CD4-positive, alpha-beta T cell treated with Interleukin-6 for 4 hours (primary cell): ENCODE measurements around the gene MSANTD4.
"Not testable (repeated sequence)": the region's sequence is repeated elsewhere in the genome, so short reads cannot be mapped to it uniquely, and the experiment has no call there.

Source experiments
- DNase-seq: peaks from one replicate; pipeline ENCODE4 v3.0.0-alpha.2; 2020; ENCODE audit warnings: mixed read lengths

Gene MSANTD4

DNA sequence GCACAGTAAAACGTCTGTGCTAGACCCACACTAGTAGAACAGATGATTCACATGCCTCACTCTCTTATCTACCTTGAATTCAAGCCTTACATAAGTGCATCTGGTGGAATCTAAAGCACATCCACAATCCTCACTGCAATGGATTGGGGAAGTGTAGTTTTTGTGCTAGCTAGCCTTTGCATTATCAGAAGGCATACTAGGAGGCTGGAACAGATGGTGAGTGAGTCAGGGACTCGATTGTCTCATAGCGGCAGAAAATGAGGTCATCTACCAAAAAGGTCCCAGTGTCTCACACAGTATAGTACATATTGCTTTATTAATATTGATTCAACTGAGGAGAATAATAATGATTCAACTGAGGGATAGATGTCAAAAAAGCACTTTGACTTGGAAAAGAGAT lies 9.3 kb downstream of the MSANTD4 start:
- no peak for DNase-seq

DNA sequence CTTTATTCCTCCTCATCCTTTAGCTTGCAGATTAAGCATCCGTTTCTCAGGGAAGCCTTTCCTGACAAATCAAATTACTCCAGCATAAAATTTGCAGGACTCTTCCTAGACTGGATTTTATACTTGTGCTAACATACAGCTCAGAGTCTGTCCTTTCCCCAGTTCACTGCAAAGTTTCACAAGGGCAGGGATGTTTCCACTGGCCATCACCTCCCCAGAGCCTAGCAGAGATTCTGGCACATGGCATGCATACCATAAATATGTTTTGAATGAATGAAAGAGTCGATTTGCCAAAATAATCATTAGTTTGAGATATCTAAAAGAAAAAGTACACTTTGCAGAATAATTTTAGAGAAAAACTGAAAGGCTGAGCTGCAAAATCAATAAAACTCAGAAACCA lies 10.6 kb downstream of the MSANTD4 start:
- DNase-seq, result no peak

DNA sequence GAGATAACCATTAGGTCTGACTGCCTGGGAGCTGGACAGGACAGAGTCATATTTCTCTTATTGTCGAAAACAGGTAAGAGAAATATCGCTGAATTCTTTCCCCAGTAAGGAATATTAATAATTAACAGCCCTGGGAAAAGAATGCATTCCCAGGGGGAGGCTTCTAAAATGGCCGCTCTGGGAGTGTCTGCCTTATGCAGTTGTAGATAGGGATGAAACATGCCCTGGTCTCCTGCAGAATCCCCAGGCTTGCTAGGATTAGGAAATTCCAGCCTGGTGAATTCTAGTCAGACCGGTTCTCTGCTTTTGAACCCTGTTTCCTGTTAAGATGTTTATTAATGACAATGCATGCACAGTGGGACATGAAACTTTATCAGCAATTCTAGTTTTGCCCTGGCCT lies 18.9 kb downstream of the MSANTD4 start:
- not testable (repeated sequence) for DNase-seq

DNA sequence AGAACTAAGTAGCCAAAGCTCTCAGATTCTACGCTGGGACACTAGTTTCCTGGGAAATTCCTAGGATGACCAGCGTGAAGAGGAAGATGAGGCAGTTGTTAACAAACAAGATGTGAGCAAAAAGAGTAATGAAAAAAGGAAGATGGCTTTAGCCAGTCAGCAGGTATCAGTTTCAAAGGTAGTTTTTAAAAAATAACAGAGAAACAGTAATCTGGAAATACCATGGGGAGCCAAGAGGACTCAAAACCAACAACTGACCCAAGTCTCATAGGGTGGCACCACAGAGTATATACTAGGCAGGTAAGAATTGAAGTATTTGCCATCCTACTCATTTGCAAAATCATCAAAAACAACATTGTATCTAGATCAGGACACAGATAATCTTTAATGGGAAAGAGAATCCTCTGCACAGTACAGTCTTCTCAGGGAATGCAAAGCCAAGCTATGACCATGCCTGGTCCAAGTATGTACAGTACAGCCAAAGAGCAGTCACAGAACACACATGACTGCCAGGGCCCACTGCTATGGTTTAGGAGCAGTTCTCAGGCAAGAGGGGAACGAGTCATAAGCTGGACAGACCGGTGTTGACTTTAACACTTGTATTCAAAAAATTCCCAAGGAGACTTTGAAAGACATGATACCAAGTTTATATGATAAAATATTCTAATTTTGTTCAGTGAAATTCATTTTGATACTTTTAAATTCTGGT lies 20.6 kb downstream of the MSANTD4 start:
- DNase-seq, result no peak

DNA sequence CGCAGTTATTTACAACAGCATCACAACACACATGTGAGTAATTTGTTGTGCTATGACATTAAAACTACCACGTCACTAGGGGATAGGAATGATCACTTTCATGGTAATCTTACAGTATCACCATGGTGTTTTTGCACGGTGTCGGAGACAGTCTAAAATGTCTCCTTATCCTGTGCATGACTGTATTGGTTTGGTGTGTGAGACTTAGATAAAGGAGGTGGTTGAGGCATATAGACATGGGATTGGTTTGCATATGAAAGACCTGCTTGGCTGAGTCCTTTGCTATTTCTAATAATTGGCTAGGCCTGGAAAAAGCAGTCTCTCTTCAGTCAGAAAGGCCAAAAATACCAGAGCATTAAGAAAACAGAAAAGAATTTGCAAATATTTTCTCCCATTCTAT lies 30.2 kb downstream of the MSANTD4 start:
- no peak for DNase-seq

DNA sequence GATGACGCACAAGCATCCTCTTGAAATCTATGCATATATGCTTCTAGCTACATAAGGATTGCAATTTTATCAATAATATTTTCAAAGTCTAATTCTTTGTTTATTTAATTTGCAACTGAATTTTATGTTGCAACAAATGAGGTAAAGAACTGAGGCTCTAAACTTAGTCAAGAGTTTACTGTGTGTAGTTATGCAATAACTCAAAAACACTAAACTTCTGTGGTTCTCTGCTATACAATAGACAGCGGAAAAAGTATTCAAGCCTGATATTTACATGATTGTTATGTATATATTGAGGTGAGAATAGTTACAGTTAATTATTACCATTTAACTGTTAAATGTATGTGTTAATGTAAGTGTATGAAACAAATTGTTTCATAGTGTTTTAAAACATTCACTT lies 32.9 kb downstream of the MSANTD4 start:
- no peak for DNase-seq

DNA sequence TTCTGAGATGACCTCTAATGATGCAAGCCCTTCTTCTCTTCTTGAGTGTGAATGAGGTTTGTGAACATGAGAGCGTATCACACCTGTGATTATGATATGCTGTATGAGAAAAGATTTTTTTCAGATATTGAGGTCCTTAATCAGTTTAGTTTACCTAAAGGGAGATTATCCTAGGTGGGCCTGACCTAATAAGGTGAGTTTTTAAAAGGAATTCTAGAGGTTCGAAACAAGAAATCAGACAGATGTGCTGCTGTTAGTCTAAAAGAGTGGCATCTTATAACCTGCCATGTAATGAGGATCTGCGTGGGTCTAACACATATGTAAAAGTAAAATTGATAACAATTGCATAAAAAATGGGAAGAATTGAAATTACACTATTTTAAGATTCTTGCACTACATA lies 33.8 kb downstream of the MSANTD4 start:
- DNase-seq, result no peak

DNA sequence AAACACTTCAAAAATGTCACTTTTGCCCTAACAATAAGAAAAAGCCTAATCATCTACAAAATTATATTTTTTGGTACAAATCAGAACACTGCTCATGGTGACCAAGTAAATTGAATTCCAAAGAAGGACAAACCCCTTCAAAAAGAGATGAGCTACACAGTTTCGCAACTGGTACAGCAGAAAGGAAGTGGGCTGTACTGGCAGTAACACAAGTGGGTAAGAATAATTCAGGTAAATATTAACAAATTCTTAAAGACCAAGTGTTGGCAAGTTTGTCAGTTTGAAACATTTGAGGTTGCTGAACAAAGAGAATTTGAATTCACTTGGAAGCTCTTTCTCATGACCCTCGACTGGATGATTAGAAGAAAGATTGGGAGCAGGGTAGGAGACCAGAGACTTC lies 35.5 kb downstream of the MSANTD4 start:
- DNase-seq, result no peak

DNA sequence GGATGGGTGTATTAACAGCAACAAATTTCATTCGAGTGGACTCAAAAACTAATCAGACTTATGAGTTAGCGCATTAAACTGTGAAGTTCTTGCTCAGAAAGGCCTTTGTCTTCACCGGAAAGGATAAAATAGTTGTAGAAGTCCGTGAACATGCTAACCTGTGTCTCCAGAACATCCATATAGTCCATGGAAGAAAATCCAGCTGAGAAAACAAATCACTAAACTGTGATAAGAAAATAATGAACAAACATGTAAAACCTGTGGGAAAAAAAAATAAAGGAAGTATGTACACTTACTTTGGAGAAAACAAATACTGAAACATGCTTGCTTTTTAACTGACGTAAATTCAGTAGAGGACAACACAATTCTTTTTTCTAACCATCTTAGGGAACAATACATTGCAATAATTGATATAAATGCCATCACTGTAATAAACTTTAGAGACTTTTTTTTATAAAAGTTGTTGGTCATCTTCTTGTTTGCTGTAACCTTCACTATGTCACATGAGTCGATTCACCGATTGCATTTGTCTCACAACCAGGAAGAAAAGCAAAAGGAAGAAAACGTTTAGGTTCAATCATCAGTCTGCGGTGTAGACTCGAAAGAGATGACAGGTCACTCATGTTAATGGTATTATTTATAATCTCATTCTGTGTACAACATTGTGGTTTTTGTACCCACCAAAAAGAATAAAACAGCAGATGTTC lies 41.9 kb downstream of the MSANTD4 start:
- no peak for DNase-seq

DNA sequence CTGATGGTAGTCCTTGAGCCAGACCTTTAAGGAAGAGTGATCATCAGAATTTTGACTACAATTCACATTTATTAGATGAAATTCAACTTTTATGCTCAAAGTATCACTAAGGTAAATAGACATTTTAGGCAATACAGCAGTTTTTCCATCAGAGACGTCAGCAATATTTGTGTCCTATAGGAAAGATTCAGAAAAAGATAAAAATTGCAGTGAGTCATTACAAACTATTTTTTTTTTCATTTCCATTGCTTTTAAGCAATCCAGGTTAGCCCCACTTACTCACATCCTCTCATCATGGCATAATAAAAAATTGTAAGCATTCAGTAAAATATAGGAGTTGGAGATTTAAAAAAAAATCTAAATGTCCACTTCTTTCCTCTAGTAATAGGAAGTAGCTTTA lies 46.9 kb downstream of the MSANTD4 start:
- DNase-seq, result no peak

DNA sequence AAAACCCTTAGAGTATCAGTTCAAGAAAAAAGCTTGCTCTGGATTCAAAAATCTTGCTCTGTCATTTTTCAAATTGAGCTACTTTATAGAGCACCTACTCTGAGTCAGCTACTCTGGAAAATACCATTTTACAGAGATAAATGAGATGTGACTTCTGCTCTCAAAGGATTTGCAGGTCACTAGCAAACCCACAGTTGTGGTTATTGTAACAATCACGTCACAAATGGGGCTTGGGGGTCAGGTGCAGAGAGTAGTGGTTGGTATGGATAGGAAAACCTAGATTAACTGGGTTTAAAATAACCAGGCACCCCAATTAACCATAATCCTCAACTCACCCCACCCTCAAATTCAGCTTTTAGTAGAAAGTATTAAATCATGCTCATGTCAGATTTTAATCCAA lies 52.3 kb downstream of the MSANTD4 start:
- no peak for DNase-seq

DNA sequence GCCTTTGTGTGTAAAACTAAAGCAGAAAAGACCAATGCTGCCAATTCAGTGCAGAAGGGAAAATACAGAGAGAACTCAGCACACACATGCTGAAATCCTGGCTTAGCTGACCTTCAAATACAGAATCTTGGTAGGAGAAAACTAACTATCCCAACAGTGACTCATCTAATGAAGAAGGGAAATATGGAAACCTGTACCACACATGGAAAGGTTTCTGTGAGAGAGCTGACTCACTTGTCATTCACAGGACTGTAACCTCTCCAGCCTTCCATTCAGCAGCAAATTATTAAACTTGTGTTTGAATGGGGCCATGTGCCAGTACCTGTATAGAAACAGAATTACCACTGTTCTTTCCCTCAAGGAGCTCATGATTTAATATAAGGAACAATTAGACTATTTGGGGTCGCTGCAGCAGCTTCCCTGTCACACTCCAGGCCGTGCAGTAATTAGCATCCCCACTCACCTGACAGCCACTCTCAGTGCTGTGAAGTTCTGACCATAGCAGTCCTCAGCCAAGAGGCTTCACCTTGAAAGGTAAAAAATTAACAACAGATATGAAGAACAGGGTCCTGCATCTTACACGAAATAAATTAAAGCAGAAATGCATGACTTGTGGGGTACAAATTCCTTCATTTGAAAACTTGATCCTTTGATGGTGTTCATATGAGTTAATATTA lies 53.9 kb downstream of the MSANTD4 start:
- DNase-seq, result no peak

DNA sequence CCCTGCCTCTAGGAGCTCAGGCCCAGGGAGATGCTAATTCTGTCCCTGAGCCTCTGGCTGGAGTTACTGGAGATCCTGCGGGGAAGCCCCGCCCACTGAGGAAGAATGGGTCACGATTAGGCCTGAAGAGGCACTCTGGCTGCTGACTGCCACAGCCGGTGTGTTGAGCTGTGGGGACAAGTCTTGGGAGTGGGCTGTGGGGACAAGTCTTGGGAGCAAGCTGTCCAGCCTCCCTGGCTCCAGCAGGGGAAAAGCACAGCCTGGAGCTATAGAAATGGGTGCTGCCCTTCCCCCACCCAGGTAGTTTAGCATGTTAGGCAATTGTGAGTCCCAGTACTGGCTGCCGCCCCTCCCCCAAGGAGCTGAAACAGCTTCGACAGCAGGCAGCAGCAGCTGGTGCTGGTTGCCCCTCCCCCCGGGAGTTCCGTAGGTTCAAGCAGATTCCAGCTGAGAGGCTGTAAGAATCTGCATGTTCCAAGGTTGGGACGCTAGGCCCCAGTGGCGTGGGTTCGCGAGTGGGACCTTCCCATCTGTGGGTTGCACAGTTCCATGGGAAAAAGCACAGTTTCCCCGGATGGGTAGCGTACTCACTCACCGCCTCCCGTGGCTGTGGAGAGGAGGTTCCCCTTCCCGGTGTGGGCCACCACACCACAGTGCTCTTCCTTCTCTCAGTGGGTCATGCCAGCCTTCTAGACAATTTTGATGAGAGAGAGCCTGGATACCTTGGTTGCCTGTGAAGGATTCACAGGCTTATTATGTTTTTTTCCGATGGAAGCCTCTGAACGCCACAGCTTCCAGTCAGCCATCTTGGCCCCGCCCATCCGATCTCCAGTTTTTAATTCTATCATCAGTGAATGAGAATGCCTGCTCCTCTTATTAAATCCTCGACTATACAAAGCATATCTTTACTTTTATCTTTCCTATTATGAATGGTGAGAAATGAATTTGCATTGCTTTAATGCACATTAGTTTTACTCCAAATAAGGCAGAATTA lies 61.5 kb downstream of the MSANTD4 start:
- no peak for DNase-seq
